ENCODE data around the gene SLC2A13.

The SLC2A13 gene

DNA sequence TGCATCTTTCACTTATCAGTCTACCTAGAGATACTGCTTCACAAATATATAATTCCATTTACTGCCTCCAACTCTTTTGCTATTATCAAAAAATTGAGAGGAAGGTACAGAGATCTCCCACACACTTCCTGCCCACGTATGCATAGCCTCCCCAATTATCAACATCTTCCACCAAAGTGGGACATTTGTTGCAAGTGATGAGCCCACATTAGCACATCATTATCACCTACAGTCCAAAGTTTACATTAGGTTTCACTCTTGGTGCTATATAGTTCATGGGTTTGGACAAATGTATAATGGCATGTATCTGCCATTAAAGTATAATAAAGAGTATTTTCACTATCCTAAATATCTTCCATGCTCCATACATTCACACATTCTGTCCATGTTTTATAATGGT, 66.3 kb downstream of the SLC2A13 start:
- H3K4me3 ChIP-seq (ENCODE audit: low read depth, low read length): no peak overlapping the region
- DNase-seq (ENCODE audit: low read depth, low spot score): no peak
- ChIA-PET CTCF (interaction anchor here (1.0 kb wide), 1 partner anchor 29 kb away, joined by 4 read pairs; no protein-coding TSS in a partner anchor), POLR2A (no interaction called here)
- TF ChIP-seq, protein P1, sequence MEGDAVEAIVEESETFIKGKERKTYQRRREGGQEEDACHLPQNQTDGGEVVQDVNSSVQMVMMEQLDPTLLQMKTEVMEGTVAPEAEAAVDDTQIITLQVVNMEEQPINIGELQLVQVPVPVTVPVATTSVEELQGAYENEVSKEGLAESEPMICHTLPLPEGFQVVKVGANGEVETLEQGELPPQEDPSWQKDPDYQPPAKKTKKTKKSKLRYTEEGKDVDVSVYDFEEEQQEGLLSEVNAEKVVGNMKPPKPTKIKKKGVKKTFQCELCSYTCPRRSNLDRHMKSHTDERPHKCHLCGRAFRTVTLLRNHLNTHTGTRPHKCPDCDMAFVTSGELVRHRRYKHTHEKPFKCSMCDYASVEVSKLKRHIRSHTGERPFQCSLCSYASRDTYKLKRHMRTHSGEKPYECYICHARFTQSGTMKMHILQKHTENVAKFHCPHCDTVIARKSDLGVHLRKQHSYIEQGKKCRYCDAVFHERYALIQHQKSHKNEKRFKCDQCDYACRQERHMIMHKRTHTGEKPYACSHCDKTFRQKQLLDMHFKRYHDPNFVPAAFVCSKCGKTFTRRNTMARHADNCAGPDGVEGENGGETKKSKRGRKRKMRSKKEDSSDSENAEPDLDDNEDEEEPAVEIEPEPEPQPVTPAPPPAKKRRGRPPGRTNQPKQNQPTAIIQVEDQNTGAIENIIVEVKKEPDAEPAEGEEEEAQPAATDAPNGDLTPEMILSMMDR (IDR thresholded peaks at IDR 0.05; ENCODE audit: insufficient read depth, low read length, missing control alignments): no peak

DNA sequence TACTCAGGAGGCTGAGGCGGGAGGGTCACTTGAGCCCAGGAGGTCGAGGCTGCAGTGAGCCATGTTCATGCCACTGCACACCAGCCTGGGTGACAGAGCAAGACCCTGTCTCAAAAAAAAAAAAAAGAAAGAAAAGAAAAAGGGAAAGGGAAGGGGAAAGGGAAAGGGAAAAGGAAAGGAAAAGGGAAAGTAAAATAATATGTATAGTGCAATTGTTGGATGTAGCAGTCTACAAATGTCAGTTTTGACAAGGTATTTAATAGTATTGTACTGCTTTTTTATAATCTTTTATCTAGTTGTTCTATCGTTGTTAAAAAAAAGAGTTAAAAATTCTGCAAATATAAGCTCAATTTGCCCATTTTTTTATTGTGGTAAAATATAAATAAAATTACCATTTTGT, 67.3 kb downstream of the SLC2A13 start:
- POLR2A ChIA-PET: no interaction called here
- DNase-seq (ENCODE audit: low read depth, low spot score): no peak
- no peak overlapping the region for H3K4me3 ChIP-seq (ENCODE audit: low read depth, low read length)
- TF ChIP-seq, protein P1 (IDR thresholded peaks at IDR 0.05; ENCODE audit: insufficient read depth, low read length, missing control alignments): no peak
- CTCF ChIA-PET: no interaction called here

DNA sequence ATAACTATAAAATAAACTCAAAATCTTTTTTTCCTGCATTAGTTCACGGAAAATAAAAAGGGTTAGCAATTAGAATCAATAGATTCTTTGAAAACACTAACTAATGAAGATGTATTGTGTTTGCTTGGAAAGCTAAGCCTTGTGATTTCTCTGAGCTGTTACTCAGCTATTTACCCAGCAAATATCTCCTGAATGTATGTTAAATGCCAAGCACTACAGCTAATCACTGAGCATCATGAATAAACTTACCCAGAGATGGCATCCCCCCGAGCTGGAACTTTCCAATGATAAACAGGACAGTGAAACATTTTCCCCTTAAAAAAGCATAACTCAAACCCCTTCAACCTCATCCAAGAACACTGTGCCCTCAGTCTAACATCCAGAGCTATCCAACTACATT, 71.2 kb downstream of the SLC2A13 start:
- H3K4me3 ChIP-seq (ENCODE audit: low read depth, low read length): no peak overlapping the region
- CTCF ChIA-PET: interaction anchor here (0.6 to 1.7 kb wide), 3 partner anchors 9 to 72 kb away, joined by 3 to 6 read pairs (median 4); no protein-coding TSS in a partner anchor
- no peak for DNase-seq (ENCODE audit: low read depth, low spot score)
- POLR2A ChIA-PET: no interaction called here
- TF ChIP-seq, protein P1 (IDR thresholded peaks at IDR 0.05; ENCODE audit: insufficient read depth, low read length, missing control alignments): no peak

DNA sequence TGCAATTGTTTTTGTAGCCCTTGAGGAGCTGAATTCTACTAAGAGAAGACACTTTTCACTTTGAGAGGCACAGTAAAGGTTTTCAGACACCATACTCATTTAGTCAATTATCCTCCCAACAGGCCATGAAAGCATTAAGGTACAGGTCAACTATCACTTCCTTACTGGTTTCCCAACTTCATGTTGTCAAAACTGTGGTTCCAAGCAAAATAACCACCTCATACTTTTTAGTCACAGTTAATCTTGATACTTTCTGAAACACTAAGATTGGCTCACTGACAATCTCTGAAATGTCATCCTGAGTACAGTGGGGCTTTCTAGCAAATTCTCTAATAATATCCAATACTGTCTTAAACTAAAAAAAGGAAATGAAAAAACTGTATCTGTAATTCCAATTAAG, 71.7 kb downstream of the SLC2A13 start:
- TF ChIP-seq, protein P1 (IDR thresholded peaks at IDR 0.05; ENCODE audit: insufficient read depth, low read length, missing control alignments): no peak
- CTCF ChIA-PET: interaction anchor here (1.1 to 1.7 kb wide), 3 partner anchors 8 to 73 kb away, joined by 3 to 6 read pairs (median 3); no protein-coding TSS in a partner anchor
- POLR2A ChIA-PET: no interaction called here
- H3K4me3 ChIP-seq (ENCODE audit: low read depth, low read length): no peak overlapping the region
- no peak for DNase-seq (ENCODE audit: low read depth, low spot score)

DNA sequence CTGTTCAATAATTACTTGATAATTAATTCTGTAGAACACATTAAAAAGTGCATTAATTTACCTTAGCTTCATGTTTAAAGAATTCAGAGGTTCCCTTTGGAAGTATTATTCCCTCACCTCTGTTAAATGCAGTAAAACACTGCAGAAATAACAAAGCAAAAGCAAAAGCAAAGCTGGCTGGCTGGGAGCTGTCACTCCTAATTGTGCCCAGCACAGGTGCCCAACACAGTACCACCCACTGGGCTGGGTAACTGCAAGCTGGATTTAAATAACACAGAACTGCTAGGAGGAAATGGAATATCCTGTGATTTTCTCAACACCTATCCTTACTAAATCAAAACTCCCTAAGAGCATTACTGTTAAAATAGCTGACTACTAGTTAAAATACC, 72.6 kb downstream of the SLC2A13 start:
- ChIA-PET POLR2A (no interaction called here), CTCF (interaction anchor here (0.6 to 1.2 kb wide), 3 partner anchors 12 to 43 kb away, joined by 3 to 4 read pairs (median 3); no protein-coding TSS in a partner anchor)
- TF ChIP-seq, protein P1 (IDR thresholded peaks at IDR 0.05; ENCODE audit: insufficient read depth, low read length, missing control alignments): no peak
- no peak overlapping the region for H3K4me3 ChIP-seq (ENCODE audit: low read depth, low read length)
- DNase-seq (ENCODE audit: low read depth, low spot score): no peak

DNA sequence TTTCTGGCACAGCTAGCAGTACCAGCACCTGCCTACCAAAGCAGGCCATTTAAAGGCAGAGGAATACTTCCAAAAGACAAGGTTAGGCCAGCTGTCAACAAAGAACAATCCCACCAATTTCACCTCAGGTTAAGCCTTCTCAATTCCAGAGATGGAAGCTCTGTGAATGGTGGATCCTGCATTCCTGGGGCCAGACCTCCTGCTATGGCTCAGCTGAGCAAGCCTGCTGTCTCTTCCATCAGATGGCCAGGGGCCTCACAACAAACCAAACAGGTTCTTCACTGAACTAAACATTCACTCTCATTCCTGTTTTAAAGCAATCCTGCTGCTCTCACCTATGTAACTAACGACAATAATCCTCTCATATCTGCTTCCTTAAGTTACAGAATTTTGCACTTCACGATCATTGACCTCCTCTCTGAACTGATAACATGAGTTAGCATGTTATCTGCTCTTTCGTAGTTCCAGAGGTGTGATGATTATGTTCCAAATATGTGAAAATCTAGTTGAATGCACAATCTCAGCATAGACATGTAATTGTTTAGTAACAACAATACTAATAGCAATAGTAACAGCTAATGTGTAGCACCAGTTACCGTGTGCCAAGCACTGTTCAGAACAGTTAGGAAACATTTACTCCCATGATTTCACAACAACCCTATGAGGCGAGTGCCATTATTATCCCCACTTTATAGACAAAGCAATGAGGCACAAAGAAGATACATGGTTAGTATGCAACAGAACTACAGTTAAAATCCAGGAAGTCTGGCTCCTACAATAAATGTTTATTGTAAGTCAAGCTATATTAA, 73.2 kb downstream of the SLC2A13 start:
- DNase-seq (ENCODE audit: low read depth, low spot score): no peak
- TF ChIP-seq, protein P1 (IDR thresholded peaks at IDR 0.05; ENCODE audit: insufficient read depth, low read length, missing control alignments): no peak
- POLR2A ChIA-PET: no interaction called here
- CTCF ChIA-PET: interaction anchor here (0.6 to 1.2 kb wide), 3 partner anchors 22 to 42 kb away, joined by 3 to 4 read pairs (median 4); no protein-coding TSS in a partner anchor
- no peak overlapping the region for H3K4me3 ChIP-seq (ENCODE audit: low read depth, low read length)
